Skeletal muscle satellite cell (primary cell): ENCODE measurements around the gene CEP152.
"Not testable (repeated sequence)": the region's sequence is repeated elsewhere in the genome, so short reads cannot be mapped to it uniquely, and the experiment has no call there.

Source experiments
- H3K27me3 ChIP-seq: 2 replicates; pipeline ENCODE4 v1.7.0; 2013; ENCODE audit warnings: low read length; ENCODE audit not compliant: control insufficient read depth, insufficient read depth
- H3K36me3 ChIP-seq: 2 replicates; pipeline ENCODE4 v1.7.0; 2013; ENCODE audit warnings: mild to moderate bottlenecking, control low read depth, low read length; ENCODE audit not compliant: insufficient read depth
- H3K4me1 ChIP-seq: 2 replicates; pipeline ENCODE4 v1.7.0; 2013; ENCODE audit warnings: low read length; ENCODE audit not compliant: control insufficient read depth, insufficient read depth
- H3K4me2 ChIP-seq: 2 replicates; pipeline ENCODE4 v1.7.0; 2013; ENCODE audit warnings: mild to moderate bottlenecking, low read length
- H3K4me3 ChIP-seq: 2 replicates; pipeline ENCODE4 v1.7.0; 2013; ENCODE audit warnings: low read length
- H3K9ac ChIP-seq: 2 replicates; pipeline ENCODE4 v1.7.0; 2013; ENCODE audit warnings: mild to moderate bottlenecking, low read depth, low read length, moderate library complexity
- H3K9me3 ChIP-seq: replicated peaks from 2 replicates; pipeline ENCODE4 v1.7.0; 2013; ENCODE audit warnings: mild to moderate bottlenecking, control low read depth, low read length

Gene CEP152

GRCh38 chr15:48803877-48804276 lies 7.0 kb downstream of the CEP152 start:
- no peak overlapping the region for H3K4me3 ChIP-seq
- no peaks in the 10 kb centered on the region for H3K36me3 ChIP-seq
- no peak overlapping the region for H3K4me2 ChIP-seq
- H3K27me3 ChIP-seq = no peaks in the 10 kb centered on the region
- no peak overlapping the region for H3K9ac ChIP-seq
- no peaks in the 10 kb centered on the region for H3K9me3 ChIP-seq
- peaks cover 20% of the 10 kb centered on the region for H3K4me1 ChIP-seq

GRCh38 chr15:48802867-48803266 lies 8.0 kb downstream of the CEP152 start:
- H3K27me3 ChIP-seq = no peaks in the 10 kb centered on the region
- H3K4me1 ChIP-seq = peaks cover 20% of the 10 kb centered on the region
- no peaks in the 10 kb centered on the region for H3K9me3 ChIP-seq
- no peak overlapping the region for H3K4me2 ChIP-seq
- no peak overlapping the region for H3K9ac ChIP-seq
- H3K36me3 ChIP-seq = no peaks in the 10 kb centered on the region
- H3K4me3 ChIP-seq = no peak overlapping the region

DNA sequence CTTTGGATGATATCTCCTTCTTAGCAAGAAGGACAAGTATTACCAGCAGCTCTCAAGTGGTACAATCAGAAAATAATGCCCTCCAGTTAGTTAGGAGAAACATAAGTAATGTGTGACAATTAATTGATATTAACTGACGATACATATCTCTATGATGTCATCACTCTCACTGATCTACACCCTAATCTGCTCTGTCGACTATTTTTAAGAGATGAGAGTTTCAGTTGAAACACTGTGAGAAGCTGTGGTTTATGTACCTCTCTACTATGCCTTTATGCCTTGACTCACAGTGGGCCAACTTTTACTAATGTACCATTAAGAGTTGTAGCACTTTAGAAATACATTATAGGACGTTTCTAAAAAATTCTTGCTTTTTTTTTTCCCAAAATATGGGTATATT lies 8.6 kb downstream of the CEP152 start:
- H3K36me3 ChIP-seq = no peaks in the 10 kb centered on the region
- no peak overlapping the region for H3K4me3 ChIP-seq
- no peaks in the 10 kb centered on the region for H3K27me3 ChIP-seq
- H3K4me1 ChIP-seq = peaks cover 23% of the 10 kb centered on the region
- no peak overlapping the region for H3K4me2 ChIP-seq
- H3K9me3 ChIP-seq = no peaks in the 10 kb centered on the region
- H3K9ac ChIP-seq = no peak overlapping the region

- H3K36me3 ChIP-seq = no peaks in the 10 kb centered on the region
- H3K4me1 ChIP-seq = peaks cover 25% of the 10 kb centered on the region
- peak overlapping the region; percentile 1 for H3K9ac ChIP-seq
- no peaks in the 10 kb centered on the region for H3K9me3 ChIP-seq
- no peak overlapping the region for H3K4me3 ChIP-seq
- peak overlapping the region; percentile 22 for H3K4me2 ChIP-seq
- no peaks in the 10 kb centered on the region for H3K27me3 ChIP-seq
Measured at GRCh38 chr15:48800811-48801455, 9.9 kb downstream of the CEP152 start.

DNA sequence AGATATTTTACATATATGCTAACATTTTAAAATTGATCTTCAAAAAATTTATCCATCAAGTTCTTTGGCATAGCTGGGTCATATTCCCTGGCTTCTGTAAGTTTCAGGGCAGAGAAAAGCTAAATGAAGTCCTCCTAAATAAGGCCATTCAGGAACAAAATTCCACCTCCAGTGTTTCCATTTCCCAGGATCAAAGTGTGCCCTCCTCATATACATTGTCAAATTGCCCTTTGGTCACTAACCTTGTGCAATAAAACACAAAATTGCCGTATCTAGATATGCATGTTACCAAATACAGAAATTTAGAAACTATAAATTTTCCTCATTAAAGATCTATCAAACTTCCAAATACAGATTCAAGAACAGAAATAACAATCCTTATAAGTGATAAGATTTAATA lies 10.6 kb downstream of the CEP152 start:
- H3K36me3 ChIP-seq = no peaks in the 10 kb centered on the region
- H3K9ac ChIP-seq = no peak overlapping the region
- H3K27me3 ChIP-seq = no peaks in the 10 kb centered on the region
- H3K4me2 ChIP-seq = no peak overlapping the region
- H3K4me1 ChIP-seq = peaks cover 23% of the 10 kb centered on the region
- H3K4me3 ChIP-seq = no peak overlapping the region
- no peaks in the 10 kb centered on the region for H3K9me3 ChIP-seq

GRCh38 chr15:48798319-48798718 lies 12.6 kb downstream of the CEP152 start:
- Histone ChIP-seq H3K4me2 (no peak overlapping the region), H3K36me3 (no peaks in the 10 kb centered on the region), H3K4me1 (peaks cover 29% of the 10 kb centered on the region), H3K4me3 (no peak overlapping the region), H3K9ac (no peak overlapping the region), H3K27me3 (no peaks in the 10 kb centered on the region), H3K9me3 (no peaks in the 10 kb centered on the region)

DNA sequence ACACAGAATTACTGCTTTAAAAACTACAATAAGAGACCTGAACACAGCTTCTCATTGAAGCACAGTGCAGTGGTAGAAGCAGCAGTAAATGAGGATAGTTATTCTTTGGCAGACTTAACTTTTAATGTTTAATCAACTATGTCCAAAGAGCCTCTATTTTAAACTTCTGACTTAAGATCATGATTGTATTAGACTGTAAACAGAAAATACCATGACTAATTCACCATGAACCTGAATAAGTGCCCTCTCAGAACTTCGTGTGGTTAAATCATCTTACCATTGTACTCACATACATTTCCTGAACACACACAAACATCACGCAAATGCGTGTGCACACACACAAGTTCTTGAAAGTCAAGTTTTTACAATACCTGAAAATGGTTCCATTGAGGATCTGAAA lies 13.9 kb downstream of the CEP152 start:
- Histone ChIP-seq H3K9me3 (no peaks in the 10 kb centered on the region), H3K4me1 (peaks cover 24% of the 10 kb centered on the region), H3K4me2 (peak overlapping the region; percentile 72), H3K4me3 (peak overlapping the region; percentile 3), H3K27me3 (no peaks in the 10 kb centered on the region), H3K36me3 (no peaks in the 10 kb centered on the region), H3K9ac (no peak overlapping the region)

DNA sequence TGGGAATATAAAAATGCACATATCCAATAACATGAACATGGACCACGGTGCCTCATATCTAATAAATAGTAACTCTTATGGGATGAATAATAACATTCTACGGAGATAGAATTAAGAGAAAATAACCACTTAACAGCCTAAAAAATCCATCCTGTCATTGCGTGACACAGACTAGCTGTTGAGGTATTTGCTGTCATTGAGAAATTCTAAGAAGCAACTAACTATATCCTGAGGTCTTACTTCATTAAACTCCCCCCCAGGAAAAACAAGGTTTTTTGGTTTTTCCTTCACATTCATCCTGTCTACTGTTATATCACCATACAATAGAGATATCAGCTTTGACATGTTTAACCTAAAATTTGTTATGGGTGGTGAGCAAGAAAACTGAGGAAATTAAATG lies 14.3 kb downstream of the CEP152 start:
- H3K4me2 ChIP-seq = peak overlapping the region; percentile 72
- no peak overlapping the region for H3K9ac ChIP-seq
- no peaks in the 10 kb centered on the region for H3K9me3 ChIP-seq
- no peaks in the 10 kb centered on the region for H3K36me3 ChIP-seq
- H3K4me1 ChIP-seq = peaks cover 24% of the 10 kb centered on the region
- no peak overlapping the region for H3K4me3 ChIP-seq
- H3K27me3 ChIP-seq = no peaks in the 10 kb centered on the region

DNA sequence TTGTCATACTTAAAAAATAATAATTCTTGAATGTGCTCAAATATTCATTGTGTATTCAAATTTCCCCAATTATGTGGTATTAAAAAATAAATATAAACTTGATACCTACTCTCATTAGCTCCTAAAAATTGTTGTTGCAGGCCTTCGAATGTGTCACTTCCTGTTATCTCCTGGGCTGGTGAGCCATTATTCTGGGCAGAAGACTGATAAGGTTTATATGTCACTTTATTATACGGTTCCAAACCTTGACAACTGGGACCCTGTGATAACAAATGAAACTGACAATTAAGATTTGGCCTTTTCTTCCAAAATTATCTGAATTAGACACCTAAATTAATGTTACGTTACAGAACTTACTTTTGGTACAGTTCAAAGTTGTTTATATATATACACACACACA lies 15.0 kb downstream of the CEP152 start:
- no peak overlapping the region for H3K4me2 ChIP-seq
- peaks cover 23% of the 10 kb centered on the region for H3K4me1 ChIP-seq
- H3K4me3 ChIP-seq = no peak overlapping the region
- no peaks in the 10 kb centered on the region for H3K27me3 ChIP-seq
- H3K9ac ChIP-seq = no peak overlapping the region
- no peaks in the 10 kb centered on the region for H3K9me3 ChIP-seq
- H3K36me3 ChIP-seq = no peaks in the 10 kb centered on the region

GRCh38 chr15:48794697-48795134 lies 16.2 kb downstream of the CEP152 start:
- H3K9me3 ChIP-seq = no peaks in the 10 kb centered on the region
- H3K4me2 ChIP-seq = no peak overlapping the region
- no peak overlapping the region for H3K4me3 ChIP-seq
- no peak overlapping the region for H3K9ac ChIP-seq
- H3K4me1 ChIP-seq = peaks cover 19% of the 10 kb centered on the region
- no peaks in the 10 kb centered on the region for H3K27me3 ChIP-seq
- no peaks in the 10 kb centered on the region for H3K36me3 ChIP-seq

GRCh38 chr15:48792408-48792807 lies 18.5 kb downstream of the CEP152 start:
- Histone ChIP-seq H3K4me3 (no peak overlapping the region), H3K9ac (no peak overlapping the region), H3K4me1 (peaks cover 17% of the 10 kb centered on the region), H3K4me2 (no peak overlapping the region), H3K36me3 (no peaks in the 10 kb centered on the region), H3K27me3 (no peaks in the 10 kb centered on the region), H3K9me3 (no peaks in the 10 kb centered on the region)

DNA sequence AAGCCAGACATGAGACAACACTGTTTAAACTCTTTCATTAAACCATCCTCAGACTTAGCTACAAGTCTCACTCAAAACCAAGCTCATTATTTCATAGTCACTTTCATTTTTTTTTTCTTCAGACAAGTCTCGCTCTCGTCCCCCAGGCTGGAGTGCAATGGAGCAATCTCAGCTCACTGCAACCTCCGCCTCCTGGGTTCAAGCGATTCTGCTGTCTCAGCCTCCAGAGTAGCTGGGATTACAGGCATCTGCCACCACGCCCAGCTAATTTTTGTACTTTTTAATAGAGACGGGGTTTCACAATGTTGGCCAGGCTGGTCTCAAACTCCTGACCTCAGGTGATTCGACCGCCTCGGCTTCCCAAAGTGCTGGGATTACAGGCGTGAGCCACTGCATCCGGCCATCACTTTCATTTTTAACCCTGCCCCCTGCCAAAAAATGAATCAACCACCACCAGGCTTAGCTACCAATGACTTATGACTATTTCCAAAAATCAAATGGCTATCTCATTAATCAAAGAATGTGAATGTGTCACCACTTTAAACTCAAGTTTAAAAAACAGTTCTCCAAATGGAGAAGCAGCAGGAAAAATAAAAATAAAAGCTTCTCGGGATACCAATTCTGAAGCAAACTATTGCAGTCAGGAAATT lies 20.3 kb downstream of the CEP152 start:
- not testable (repeated sequence) for H3K4me1 ChIP-seq, H3K4me2 ChIP-seq, H3K27me3 ChIP-seq, H3K9ac ChIP-seq, H3K9me3 ChIP-seq, H3K4me3 ChIP-seq, H3K36me3 ChIP-seq
